ENCODE measurements around the gene SF3A1.

The SF3A1 gene

GRCh38 chr22:30321461-30321860, 35.2 kb downstream of the SF3A1 start:
- no peak for DNase-seq

- no peak for DNase-seq
These were observed 36.6 kb downstream of the SF3A1 start for GRCh38 chr22:30320021-30320556.

DNA sequence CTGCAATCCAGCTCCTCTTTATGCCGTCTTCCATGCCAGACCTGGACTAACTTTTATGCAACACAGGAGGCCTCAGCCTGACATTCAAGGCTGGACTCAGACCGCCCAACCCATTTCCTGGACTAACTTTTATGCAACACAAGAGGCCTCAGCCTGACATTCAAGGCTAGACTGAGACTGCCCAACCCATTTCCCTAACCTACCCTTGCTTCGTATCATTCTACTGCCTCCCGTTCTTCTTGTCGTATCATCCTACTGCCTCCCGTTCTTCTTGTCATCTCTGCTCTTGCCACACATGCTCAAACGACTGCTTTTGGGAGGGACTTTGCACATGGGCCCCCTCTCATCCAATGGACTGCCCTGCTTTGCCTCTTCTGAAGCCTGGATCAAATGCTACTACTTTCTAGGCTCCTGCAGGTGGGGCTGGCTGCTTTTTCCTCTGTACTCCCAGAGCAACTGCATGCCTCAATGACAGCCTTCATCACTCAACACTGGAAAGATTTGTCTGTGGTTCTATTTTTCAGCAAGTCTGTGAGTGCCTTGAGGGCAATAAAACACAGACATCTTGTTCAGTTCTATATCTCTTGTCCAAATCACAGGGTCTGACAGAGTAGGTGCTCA, 37.8 kb downstream of the SF3A1 start:
- DNase-seq: no peak

DNA sequence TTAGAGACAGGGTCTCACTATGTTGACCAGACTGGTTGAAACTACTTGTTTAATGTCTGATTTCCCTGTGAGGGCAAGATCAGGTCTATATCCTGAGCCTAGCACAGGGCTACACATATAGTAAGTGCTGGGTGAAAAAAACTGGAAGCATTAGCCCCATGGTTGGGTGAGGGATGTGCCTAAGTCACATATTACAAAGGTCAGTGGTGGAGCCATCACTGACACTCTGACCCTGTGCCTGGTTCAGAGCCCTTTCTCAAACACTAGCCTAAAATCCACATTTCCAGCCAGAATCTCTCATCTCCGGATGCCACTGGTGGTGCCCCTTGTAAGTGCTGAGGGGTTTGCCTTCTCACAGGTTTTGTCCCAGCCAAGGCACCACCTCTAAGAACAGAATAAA, 38.9 kb downstream of the SF3A1 start:
- DNase-seq: no peak

DNA sequence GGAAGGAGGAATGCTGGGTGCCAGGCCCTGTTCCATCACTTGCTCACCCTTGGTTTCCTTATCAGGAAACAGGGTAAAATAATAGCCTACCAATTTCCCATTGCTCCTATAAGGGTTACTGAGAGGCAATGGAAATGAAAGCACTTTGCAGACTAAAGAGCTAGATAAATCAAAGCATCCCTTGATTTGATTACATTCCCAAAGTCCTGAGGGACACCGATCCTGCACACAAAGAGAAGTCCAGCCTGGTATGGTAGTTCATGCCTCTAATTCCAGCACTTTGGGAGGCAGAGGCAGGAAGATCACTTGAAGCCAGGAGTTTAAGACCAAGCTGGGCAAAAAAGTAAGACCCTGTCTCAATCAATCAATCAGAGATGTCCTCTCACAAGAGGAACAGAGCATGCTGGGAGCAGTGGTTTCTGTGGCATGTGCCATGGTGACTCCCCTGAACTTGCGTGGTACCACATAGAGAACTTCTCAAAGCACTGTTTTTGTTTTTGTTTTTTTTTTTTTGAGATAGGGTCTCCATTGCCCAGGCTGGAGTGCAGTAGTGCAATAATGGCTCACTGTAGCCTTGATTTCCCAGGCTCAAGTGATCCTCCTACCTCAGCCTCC, 40.6 kb downstream of the SF3A1 start:
- DNase-seq: no peak

- DNase-seq: no peak
These were observed 41.8 kb downstream of the SF3A1 start for GRCh38 chr22:30314915-30315314.

GRCh38 chr22:30313527-30314363, 42.9 kb downstream of the SF3A1 start:
- no peak for DNase-seq

DNA sequence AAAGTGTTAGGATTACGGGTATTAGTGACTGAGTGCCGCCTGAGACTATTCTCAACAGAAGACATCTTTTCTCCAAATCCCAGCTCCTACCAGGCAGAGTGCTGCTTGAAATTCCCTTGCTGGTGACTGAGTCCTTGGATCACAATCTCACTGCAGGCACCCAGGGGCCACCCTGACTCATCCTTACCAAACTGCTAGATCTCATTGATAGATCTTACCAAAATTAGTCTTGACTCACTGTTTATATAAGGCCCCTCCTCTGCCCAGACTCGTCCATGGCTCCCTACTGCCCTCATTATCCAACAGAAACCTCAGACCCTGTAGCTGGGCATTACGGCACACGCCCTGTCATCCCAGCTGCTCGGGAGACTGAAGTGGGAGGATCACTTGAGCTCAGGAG, 44.6 kb downstream of the SF3A1 start:
- DNase-seq: no peak

DNA sequence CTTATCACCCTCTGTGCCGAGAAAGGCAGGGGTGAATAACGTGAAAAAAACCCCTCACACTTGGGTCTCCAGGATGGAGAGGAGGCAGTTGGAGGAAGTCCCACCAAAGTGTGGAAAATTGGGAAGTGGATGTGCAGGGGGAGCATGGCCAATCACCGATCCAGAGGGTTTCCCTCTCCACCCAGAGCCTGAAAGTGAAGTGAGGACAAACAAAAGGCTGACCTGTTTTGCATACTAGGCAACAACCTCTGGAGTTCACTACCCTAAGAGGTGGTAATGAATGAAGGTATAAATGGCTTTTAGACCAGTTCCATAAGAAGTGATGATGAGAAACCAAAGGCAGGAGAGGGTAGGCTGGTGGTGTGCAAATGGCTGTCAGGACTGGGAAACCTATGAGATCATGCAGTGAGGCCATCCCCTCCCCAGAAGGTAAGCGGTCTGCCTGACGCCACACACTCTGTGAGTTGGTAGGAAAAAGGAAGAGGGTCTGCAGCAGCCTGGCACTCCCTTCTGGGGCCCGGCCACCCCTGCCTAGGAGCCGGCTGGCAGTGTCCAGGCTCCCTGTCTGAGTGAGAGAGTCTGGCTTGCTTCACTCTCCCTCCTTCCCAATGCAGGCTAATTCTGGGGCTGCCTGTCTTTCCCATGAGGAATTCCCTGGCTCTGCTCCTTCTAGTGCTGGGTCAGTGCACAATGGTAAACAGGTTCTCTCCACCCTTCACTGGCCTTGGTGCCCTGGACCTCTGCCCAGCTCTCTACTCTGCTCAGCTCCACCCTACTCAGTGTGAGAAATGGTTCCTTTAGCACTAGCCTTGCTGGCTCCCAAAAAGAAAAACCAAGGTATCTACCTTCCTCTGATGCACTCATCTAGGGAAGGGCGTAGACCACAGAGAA, 45.6 kb downstream of the SF3A1 start:
- no peak for DNase-seq

DNA sequence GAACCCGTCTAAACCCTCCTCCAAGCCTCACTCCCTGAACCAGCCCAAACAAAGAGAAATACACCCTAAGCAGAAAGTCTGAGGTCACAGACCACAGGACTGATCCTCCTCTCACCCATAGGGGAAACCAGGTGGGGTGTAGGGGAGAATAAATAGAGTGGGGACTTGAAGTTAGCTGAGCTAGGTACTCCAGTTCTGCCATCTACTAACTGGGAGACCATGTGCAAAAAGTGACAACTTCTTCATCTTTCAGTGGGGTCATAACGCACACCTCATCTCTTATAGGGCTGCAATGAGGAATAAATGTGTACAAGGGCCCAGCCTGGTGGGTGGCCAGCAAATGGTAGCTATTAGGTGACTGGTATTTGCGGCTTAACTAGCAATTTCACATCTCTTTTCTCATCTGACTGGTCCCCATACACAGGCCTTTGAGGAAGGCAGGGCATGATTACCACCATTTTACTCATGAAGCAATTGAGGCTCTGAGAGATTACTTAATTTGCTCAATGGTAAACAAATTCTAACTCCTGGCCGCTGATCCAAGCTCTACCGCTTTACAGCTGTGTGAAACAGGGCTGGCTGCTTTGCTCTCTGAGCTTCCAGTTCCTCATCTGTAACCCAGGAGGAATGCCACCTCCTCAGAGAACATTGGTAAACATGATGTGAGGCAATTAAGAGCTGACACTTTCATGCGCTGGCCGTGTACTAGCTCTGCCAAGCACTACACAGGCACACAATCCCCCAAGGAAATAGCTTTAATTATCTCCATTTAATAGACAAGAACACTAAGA, 46.5 kb downstream of the SF3A1 start:
- DNase-seq: no peak

- DNase-seq: no peak
These were observed 48.0 kb downstream of the SF3A1 start for GRCh38 chr22:30308518-30309230.

DNA sequence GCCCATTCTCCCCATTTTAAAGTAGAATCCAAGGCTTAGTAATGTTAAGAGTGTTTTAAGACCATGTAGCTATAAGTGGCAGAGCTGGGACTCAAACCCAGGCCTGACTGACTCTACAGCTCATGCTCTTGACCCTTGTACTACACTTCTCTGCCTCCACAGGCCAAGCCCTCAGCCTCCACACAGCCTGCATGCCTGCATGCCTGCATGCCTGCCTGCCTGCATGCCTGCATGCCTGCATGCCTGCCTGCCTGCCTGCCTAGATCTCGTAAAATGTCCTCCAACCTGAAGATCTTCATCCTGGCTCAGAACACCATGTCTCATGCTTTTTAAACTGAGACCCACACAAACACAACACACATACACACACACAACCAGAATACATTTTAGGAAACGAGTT, 48.6 kb downstream of the SF3A1 start:
- DNase-seq: no peak

GRCh38 chr22:30307041-30307574, 49.6 kb downstream of the SF3A1 start:
- no peak for DNase-seq

DNA sequence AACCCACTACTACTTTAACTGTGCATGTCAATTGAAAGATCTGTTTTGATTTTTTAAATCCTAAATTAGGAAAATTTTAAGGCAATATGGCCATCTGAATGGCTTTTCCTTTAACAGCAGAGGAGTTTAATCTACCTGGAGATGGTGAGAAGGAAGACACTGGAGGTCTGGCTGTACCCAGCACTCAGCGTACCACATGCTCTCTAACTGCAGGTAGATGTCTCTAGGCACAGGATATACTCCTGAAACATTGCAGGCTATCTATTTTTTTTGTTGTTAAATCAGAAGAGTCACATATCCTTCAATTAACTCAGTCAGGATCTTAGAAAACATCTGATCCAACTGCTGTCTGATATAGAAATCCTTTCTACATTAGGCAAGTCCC, 50.1 kb downstream of the SF3A1 start:
- no peak for DNase-seq

GRCh38 chr22:30305906-30306626, 50.6 kb downstream of the SF3A1 start:
- DNase-seq: no peak

DNA sequence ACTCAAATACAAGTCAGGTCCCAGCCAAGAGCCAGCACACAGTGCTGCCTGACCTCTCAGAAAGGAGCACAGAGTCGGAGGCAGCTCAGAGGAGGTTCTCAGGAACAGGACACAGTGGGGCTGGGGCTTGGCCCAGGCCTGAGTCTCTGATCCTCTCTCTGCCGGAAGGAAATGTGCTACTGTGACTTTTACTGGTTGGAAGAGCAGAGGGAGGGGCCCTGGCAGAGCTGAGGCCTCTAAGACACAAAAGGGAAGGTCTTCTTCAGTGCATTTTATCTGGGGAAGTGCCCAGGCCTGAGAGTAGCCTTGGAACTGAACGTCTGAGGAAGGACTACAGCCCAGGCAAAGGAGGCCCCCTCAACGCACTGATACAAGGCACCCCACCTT, 51.2 kb downstream of the SF3A1 start:
- DNase-seq: no peak

DNA sequence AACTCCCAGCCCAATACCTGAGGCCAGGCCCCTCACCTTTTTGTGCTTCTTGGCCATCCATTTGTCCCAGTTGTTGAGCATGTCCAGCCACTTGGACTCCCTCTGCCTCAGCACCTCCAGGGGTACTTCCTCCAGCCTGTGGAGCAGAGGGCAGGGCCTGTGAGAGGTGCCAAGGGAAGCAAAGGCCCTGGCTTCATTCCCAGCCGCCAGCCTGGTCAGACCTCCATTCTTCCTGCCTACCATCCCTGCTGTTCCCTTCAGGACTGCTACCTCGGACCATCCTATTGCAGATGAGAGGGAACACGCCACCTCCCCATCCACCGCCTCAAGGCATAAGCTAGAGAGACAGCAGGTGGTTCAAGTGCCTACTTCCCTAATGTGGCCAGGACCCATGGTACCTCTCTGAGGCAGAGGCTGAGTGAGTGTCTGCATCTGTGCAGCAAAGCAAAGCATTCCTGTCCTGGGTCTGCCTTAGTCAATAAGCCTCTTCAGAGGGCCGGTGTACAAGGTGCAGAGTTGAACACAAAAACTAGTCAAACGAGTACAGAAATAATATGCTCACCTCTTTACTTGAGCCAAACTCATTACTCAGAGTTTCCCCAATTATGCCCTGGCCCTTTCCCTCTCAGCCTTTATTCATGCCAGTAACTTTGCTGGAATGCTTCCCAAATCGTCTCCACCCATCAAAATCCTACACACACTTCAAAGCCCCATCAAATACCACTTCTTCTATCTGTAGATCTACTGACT, 52.0 kb downstream of the SF3A1 start:
- peak; percentile 71 for DNase-seq

GRCh38 chr22:30302810-30303138, 53.9 kb downstream of the SF3A1 start:
- no peak for DNase-seq

DNA sequence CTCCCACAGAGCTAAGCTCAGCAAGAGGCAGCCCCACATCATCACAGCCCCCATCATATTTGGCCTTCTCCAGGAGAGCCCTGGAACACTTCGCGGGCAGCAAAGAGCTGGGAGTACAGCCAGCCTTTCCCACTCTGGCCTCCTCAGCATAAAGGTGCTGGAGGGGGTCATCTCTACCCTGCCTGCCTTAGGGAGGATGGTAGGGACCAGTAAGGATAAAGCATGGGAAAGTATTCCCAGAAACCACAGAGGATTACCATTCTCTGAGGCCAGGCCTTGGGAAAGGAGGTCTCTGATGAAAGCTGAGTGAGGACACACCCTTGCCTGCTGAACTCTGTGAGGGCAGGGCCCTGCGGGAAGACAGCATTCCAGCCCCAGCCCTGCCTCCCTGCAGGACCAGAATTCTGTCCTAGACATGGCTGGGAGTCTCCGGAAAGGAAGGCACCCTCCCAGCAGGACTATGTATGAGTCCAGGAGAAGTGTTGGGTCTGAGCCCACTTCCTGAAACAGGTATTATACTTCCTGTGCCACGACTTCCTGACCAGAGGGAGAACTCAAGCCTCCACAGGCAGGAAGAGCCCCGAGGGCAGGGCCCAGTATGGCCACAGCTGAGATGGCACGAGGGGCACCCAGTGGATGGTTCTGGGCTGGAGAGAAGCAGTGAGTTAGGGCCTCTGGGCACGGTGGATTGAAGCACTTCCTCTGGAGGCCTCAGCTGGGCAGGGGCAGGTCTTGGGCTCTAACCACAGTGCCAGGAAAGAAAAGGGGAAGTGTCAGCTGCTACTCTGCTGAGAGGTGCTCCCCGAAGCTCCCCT, 54.5 kb downstream of the SF3A1 start:
- DNase-seq: no peak
